Trophoblast cell (in vitro differentiated cells and primary cell): Measurements from ENCODE around the gene SUSD2.

Experiments
- DNase-seq, 2 donors: peaks; one replicate each; pipeline ENCODE4 v3.0.0-alpha.2; 2016
- H2AFZ ChIP-seq: 2 replicates; pipeline ENCODE4 v1.6.1; 2013; ENCODE audit warnings: low read length, moderate library complexity, mild to moderate bottlenecking; ENCODE audit not compliant: insufficient read depth, poor library complexity
- H2AK5ac ChIP-seq: 2 replicates; pipeline ENCODE4 v1.6.1; 2013; ENCODE audit warnings: mild to moderate bottlenecking, low read length
- H2BK120ac ChIP-seq: 2 replicates; pipeline ENCODE4 v1.6.1; 2013; ENCODE audit warnings: low read length, mild to moderate bottlenecking, moderate library complexity; ENCODE audit not compliant: insufficient read depth, poor library complexity
- H2BK12ac ChIP-seq: 2 replicates; pipeline ENCODE4 v1.6.1; 2013; ENCODE audit warnings: mild to moderate bottlenecking, low read length, moderate library complexity
- H2BK5ac ChIP-seq: 2 replicates; pipeline ENCODE4 v1.6.1; 2013; ENCODE audit warnings: low read length, low read depth, moderate library complexity, mild to moderate bottlenecking; ENCODE audit not compliant: poor library complexity
- H3K14ac ChIP-seq: 2 replicates; pipeline ENCODE4 v1.6.1; 2013; ENCODE audit warnings: mild to moderate bottlenecking, low read length
- H3K18ac ChIP-seq: 2 replicates; pipeline ENCODE4 v1.6.1; 2013; ENCODE audit warnings: mild to moderate bottlenecking, low read length
- H3K23ac ChIP-seq: 2 replicates; pipeline ENCODE4 v1.6.1; 2013; ENCODE audit warnings: low read length
- H3K27ac ChIP-seq: 2 replicates; pipeline ENCODE4 v1.5.1; 2013; ENCODE audit warnings: low read depth, mild to moderate bottlenecking, inconsistent platforms, low read length, moderate library complexity
- H3K27me3 ChIP-seq: 2 replicates; pipeline ENCODE4 v1.6.1; 2013; ENCODE audit warnings: inconsistent platforms, mild to moderate bottlenecking, low read length, moderate library complexity; ENCODE audit not compliant: insufficient read depth
- H3K36me3 ChIP-seq, 2 experiments: 1 replicate in 1 of 2; 2 replicates in 1 of 2; pipeline ENCODE4 v1.6.1; 2013; ENCODE audit warnings: low read length in 2 of 2, mild to moderate bottlenecking in 2 of 2, moderate library complexity in 1 of 2; ENCODE audit not compliant: insufficient read depth in 2 of 2, control insufficient read depth in 1 of 2
- H3K4ac ChIP-seq: 2 replicates; pipeline ENCODE4 v1.6.1; 2013; ENCODE audit warnings: low read depth, mild to moderate bottlenecking, low read length, moderate library complexity
- H3K4me1 ChIP-seq, 2 experiments: 1 replicate in 1 of 2; 2 replicates in 1 of 2; pipeline ENCODE4 v1.6.1; 2013; ENCODE audit warnings: low read length in 2 of 2, mild to moderate bottlenecking in 2 of 2, moderate library complexity in 1 of 2; ENCODE audit not compliant: insufficient read depth in 2 of 2, control insufficient read depth in 1 of 2
- H3K4me2 ChIP-seq: 2 replicates; pipeline ENCODE4 v1.6.1; 2013; ENCODE audit warnings: inconsistent platforms, mild to moderate bottlenecking, low read length, moderate library complexity
- H3K4me3 ChIP-seq: 2 replicates; pipeline ENCODE4 v1.5.1; 2013; ENCODE audit warnings: mild to moderate bottlenecking, low read depth, low read length, inconsistent platforms
- H3K79me1 ChIP-seq: one replicate; pipeline ENCODE4 v1.6.1; 2013; ENCODE audit warnings: low read length
- H3K79me2 ChIP-seq: 2 replicates; pipeline ENCODE4 v1.6.1; 2013; ENCODE audit warnings: low read length, mild to moderate bottlenecking; ENCODE audit not compliant: control insufficient read depth, insufficient read depth, poor library complexity
- H3K9ac ChIP-seq: 2 replicates; pipeline ENCODE4 v1.6.1; 2013; ENCODE audit warnings: mild to moderate bottlenecking, low read length
- H3K9me3 ChIP-seq: 2 replicates; pipeline ENCODE4 v1.6.1; 2013; ENCODE audit warnings: low read depth, mild to moderate bottlenecking, control low read depth, inconsistent platforms, low read length; ENCODE audit not compliant: insufficient read depth
- H4K12ac ChIP-seq: 2 replicates; pipeline ENCODE4 v1.6.1; 2013; ENCODE audit warnings: low read depth, mild to moderate bottlenecking, low read length, moderate library complexity
- H4K8ac ChIP-seq: 2 replicates; pipeline ENCODE4 v1.6.1; 2013; ENCODE audit warnings: low read depth, mild to moderate bottlenecking, low read length, moderate library complexity
- H4K91ac ChIP-seq: one replicate; pipeline ENCODE4 v1.6.1; 2013; ENCODE audit warnings: low read depth, mild to moderate bottlenecking, low read length, moderate library complexity
- WGBS: extraction: QIAGEN DNeasy Blood & Tissue Kit; methylation state at CpG from one replicate; pipeline ENCODE4 v1.1.7; 2013; ENCODE audit warnings: missing lambda C conversion rate; ENCODE audit not compliant: insufficient read length, insufficient coverage; ENCODE audit errors: extremely low coverage; 5-methylcytosine and 5-hydroxymethylcytosine counted together

The SUSD2 gene

GRCh38 chr22:24224468-24224867, 43.2 kb downstream of the SUSD2 start:
- no peak overlapping the region for H4K91ac ChIP-seq
- H3K4me3 ChIP-seq, result no peak overlapping the region
- no peak overlapping the region for H3K4ac ChIP-seq
- no peaks in the 10 kb centered on the region for H3K79me2 ChIP-seq
- no peaks in the 10 kb centered on the region for H3K27me3 ChIP-seq
- no CpG with 5 or more reads among the region's 1 CpG for WGBS
- no peak overlapping the region for H2BK120ac ChIP-seq
- no peak overlapping the region for H2AFZ ChIP-seq
- H3K36me3 ChIP-seq, result peaks cover 4 to 6% of the 10 kb centered on the region in 2 experiments
- H3K18ac ChIP-seq, result no peak overlapping the region
- no peaks in the 10 kb centered on the region for H3K4me1 ChIP-seq
- no peak overlapping the region for H2BK5ac ChIP-seq
- no peak overlapping the region for H3K9ac ChIP-seq
- H3K79me1 ChIP-seq, result no peaks in the 10 kb centered on the region
- H4K12ac ChIP-seq, result no peak overlapping the region
- peaks cover 4% of the 10 kb centered on the region for H3K9me3 ChIP-seq
- no peak overlapping the region for H2AK5ac ChIP-seq
- no peak overlapping the region for H3K27ac ChIP-seq
- H3K23ac ChIP-seq, result no peak overlapping the region
- H4K8ac ChIP-seq, result no peak overlapping the region
- H3K4me2 ChIP-seq, result no peak overlapping the region
- no peak for DNase-seq
- no peak overlapping the region for H2BK12ac ChIP-seq
- H3K14ac ChIP-seq, result no peak overlapping the region

GRCh38 chr22:24225044-24225601, 43.8 kb downstream of the SUSD2 start:
- Histone ChIP-seq H3K36me3 (peaks cover 1 to 6% of the 10 kb centered on the region in 2 experiments), H3K79me2 (no peaks in the 10 kb centered on the region), H3K27ac (no peak overlapping the region), H3K9ac (no peak overlapping the region), H4K12ac (no peak overlapping the region), H4K91ac (no peak overlapping the region), H3K4ac (no peak overlapping the region), H3K23ac (no peak overlapping the region), H3K18ac (no peak overlapping the region), H2BK12ac (no peak overlapping the region), H3K14ac (no peak overlapping the region), H2BK120ac (no peak overlapping the region), H3K4me2 (no peak overlapping the region), H3K27me3 (no peaks in the 10 kb centered on the region), H2AK5ac (no peak overlapping the region), H2BK5ac (no peak overlapping the region), H4K8ac (no peak overlapping the region), H3K4me3 (no peak overlapping the region), H3K4me1 (no peaks in the 10 kb centered on the region), H2AFZ (no peak overlapping the region), H3K79me1 (no peaks in the 10 kb centered on the region), H3K9me3 (peaks cover 4% of the 10 kb centered on the region)
- DNase-seq, result no peak
- WGBS, result no CpG with 5 or more reads among the region's 14 CpGs

DNA sequence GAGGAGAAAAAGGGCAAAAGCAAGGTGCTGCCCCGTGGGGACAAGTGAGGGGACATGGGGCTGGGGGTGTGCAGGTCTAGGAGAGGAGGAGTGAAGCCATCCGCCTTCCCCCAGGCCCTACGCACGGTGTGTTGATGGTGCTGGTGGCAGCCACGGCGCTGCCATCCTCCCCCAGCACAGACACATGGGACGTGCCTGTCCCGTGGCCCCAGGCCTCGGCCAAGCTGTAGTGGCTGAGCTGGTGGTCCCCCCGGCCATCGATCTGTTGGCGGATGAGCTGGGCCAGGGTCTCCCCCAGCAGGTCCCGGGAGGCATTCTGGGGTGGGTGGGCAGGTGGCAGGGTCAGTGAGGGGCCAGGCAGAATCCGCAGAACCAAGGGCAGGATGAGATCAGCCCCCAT, 44.7 kb downstream of the SUSD2 start:
- no peak overlapping the region for H3K18ac ChIP-seq
- H2AK5ac ChIP-seq, result peak overlapping the region; percentile 76
- H2BK5ac ChIP-seq, result no peak overlapping the region
- no peak overlapping the region for H2BK120ac ChIP-seq
- no peak overlapping the region for H3K4ac ChIP-seq
- no peak overlapping the region for H2BK12ac ChIP-seq
- H3K27me3 ChIP-seq, result no peaks in the 10 kb centered on the region
- peaks cover 2 to 3% of the 10 kb centered on the region in 2 experiments for H3K4me1 ChIP-seq
- no peak overlapping the region for H3K9ac ChIP-seq
- peak overlapping the region; percentile 32 for H4K12ac ChIP-seq
- no peak for DNase-seq
- no peak overlapping the region for H4K8ac ChIP-seq
- H3K4me2 ChIP-seq, result no peak overlapping the region
- no peak overlapping the region for H2AFZ ChIP-seq
- no peak overlapping the region for H3K27ac ChIP-seq
- no peak overlapping the region for H3K4me3 ChIP-seq
- H4K91ac ChIP-seq, result no peak overlapping the region
- peaks cover 0 to 6% of the 10 kb centered on the region in 2 experiments for H3K36me3 ChIP-seq
- H3K79me1 ChIP-seq, result no peaks in the 10 kb centered on the region
- H3K23ac ChIP-seq, result no peak overlapping the region
- no peak overlapping the region for H3K14ac ChIP-seq
- no peaks in the 10 kb centered on the region for H3K79me2 ChIP-seq
- whole genome bisulfite sequencing, result no CpG with 5 or more reads among the region's 14 CpGs
- H3K9me3 ChIP-seq, result peaks cover 4% of the 10 kb centered on the region

DNA sequence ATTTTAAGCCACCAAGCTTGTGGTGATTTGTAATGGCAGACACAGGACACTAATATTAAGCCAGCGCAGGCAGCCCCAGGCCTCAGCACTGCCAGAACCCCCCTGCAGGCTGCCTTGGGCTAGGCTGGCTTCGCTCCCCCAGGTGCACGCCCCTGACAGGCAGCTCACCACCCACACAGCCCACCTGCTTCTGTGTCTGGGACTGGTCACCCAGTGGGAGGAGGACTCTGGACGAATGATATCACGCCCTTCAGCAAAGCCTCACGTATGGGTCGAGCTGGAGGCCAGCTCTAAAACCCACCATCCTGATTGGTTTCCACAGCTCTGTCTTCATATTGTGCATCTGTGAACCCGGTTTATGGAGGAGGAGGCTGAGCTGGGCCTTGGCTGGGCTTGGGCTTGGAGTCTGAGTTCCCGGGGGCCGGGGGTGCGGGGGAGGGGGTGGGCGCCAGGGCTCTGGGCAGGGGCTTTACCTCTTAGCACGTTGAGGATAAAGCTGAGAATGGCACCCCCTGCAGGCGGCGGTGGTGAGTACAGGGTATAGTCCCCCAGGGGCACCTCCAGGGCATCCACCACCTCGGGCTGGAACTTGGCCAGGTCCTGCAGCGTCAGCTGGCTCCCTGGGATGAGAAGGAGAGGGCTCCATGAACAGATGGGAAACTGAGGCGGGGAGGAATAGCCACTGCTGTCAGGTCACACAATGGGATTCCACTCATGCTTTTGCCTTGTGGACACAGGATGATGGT, 49.8 kb downstream of the SUSD2 start:
- Histone ChIP-seq H3K4me1 (peaks cover 7 to 9% of the 10 kb centered on the region in 2 experiments), H3K79me2 (no peaks in the 10 kb centered on the region), H3K9me3 (peaks cover 4% of the 10 kb centered on the region), H2BK120ac (peak overlapping the region; percentile 5), H3K4ac (no peak overlapping the region), H3K23ac (no peak overlapping the region), H3K18ac (no peak overlapping the region), H2AFZ (no peak overlapping the region), H3K36me3 (peaks cover 0 to 3% of the 10 kb centered on the region in 2 experiments), H4K12ac (peak overlapping the region; percentile 75), H2BK12ac (peak overlapping the region; percentile 13), H3K27me3 (no peaks in the 10 kb centered on the region), H3K9ac (no peak overlapping the region), H3K4me2 (no peak overlapping the region), H2BK5ac (no peak overlapping the region), H3K14ac (peak overlapping the region; percentile 6), H3K27ac (peak overlapping the region; percentile 1), H3K79me1 (no peaks in the 10 kb centered on the region), H2AK5ac (no peak overlapping the region), H3K4me3 (no peak overlapping the region), H4K8ac (no peak overlapping the region), H4K91ac (peak overlapping the region; percentile 16)
- WGBS, result no CpG with 5 or more reads among the region's 18 CpGs
- peak in 1 of 2 donors; percentile 56 for DNase-seq
